Measurements from ENCODE around the gene RAPGEF3.

DNA sequence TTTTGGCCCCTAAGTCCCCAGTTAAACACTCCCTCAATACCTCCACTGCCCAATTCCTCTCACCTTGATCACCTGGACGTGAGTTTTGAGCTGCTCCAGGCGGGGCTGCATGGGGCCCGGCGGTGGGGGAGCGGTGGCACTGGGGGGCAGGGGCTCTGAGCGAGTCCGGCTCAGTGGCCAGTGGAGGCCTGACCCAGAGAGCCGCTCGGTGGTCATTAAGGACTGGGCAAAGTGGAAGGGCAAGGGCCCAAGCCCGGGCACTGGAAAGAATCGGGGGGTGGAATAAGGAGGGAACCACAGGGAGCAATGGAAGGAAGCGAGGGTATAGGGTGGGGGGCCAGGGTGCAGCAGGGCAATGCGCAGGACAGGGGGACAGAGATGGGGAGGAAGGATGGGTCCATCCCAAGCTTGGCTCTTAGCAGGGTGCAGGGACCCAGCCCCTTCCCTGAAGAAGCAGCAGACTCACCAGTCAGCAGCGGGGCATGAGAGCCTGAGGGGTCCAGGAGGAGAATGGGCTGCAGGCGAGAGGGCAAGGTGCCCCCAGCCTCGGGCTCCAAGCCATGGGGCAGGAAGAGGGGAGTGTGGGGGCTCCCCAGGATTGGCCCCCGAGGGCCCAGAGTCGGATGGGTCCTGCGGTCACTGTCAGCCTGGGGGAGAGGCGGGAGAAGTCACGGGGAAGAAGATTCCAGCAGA lies 36.6 kb upstream of the RAPGEF3 start:
- TF ChIP-seq, protein P1, sequence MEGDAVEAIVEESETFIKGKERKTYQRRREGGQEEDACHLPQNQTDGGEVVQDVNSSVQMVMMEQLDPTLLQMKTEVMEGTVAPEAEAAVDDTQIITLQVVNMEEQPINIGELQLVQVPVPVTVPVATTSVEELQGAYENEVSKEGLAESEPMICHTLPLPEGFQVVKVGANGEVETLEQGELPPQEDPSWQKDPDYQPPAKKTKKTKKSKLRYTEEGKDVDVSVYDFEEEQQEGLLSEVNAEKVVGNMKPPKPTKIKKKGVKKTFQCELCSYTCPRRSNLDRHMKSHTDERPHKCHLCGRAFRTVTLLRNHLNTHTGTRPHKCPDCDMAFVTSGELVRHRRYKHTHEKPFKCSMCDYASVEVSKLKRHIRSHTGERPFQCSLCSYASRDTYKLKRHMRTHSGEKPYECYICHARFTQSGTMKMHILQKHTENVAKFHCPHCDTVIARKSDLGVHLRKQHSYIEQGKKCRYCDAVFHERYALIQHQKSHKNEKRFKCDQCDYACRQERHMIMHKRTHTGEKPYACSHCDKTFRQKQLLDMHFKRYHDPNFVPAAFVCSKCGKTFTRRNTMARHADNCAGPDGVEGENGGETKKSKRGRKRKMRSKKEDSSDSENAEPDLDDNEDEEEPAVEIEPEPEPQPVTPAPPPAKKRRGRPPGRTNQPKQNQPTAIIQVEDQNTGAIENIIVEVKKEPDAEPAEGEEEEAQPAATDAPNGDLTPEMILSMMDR (conservative IDR thresholded peaks at IDR 0.05 in 1 of 2, IDR thresholded peaks at IDR 0.05 in 1 of 2; ENCODE audit: extremely low read depth in 1 of 2, insufficient read depth in 1 of 2, low read depth in 1 of 2, low read length in 2 of 2): no peak
- TF ChIP-seq EZH2 (IDR thresholded peaks at IDR 0.05; ENCODE audit: borderline replicate concordance, low read length): no peak
